Measurements from ENCODE around the gene SHROOM3. TPM values are rescaled to one million over a fixed set of nuclear protein-coding genes. Genes with fewer than 3 reads are reported as not detected.

Gene SHROOM3
- total and polyA plus RNA-seq, 2 of the 13 experiments (the other 11 are each of a cell fraction or from before 2014, with no cell fraction given) = 0.01 TPM; not detected in 1

DNA sequence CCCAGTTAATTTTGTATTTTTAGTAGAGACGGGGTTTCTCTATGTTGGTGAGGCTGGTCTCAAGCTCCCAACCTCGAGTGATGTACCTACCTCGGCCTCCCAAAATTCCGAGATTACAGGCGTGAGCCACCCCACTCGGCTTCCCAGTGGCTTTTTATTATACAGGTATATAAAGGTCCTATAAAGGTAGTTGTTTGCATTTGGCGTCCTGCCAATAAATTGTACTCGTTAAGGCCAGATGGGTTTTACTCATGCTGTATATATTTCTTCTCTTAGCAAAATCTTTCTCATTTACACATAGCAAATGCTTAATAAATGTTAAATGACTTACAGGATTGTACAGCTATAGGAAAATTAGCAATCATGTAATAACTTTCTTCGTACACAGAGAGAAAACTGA is 6.9 kb downstream of the SHROOM3 start:
- in situ Hi-C loops (cut with HindIII; ENCODE audit: extremely low pct_ligation_motif_present, low pct_unique_long_range_greater_than_20kb) (no loop called here), intact Hi-C loops (cut with micrococcal nuclease; ENCODE audit: unreplicated experiment) (no loop called here)
- Histone ChIP-seq H3K4me3 (replicated peaks in 1 of 3; ENCODE audit: insufficient read depth in 1 of 3, low read depth in 2 of 3, low read length in 3 of 3) (no peak overlapping the region), H2AFZ (ENCODE audit: low read length) (no peak overlapping the region), H3K9me3 (ENCODE audit: low read length) (no peaks in the 10 kb centered on the region), H3K27me3 (ENCODE audit: control insufficient read depth in 1 of 2, insufficient read depth in 2 of 2, low read length in 2 of 2) (no peaks in the 10 kb centered on the region), H3K36me3 (replicated peaks in 1 of 2; ENCODE audit: control insufficient read depth in 1 of 2, insufficient read depth in 2 of 2, low read length in 2 of 2) (no peaks in the 10 kb centered on the region), H3K27ac (ENCODE audit: extremely low read length, insufficient read depth, low read length) (no peak overlapping the region), H3K9ac (ENCODE audit: insufficient read depth, low read depth, low read length) (no peak overlapping the region), H3K4me1 (ENCODE audit: insufficient read depth, low read length) (no peaks in the 10 kb centered on the region), H3K79me2 (ENCODE audit: insufficient read depth, low read length) (no peaks in the 10 kb centered on the region), H4K20me1 (ENCODE audit: insufficient read depth, low read length) (no peaks in the 10 kb centered on the region), H3K4me2 (ENCODE audit: low read depth, low read length) (no peak overlapping the region)
- FAIRE-seq (no peak), ATAC-seq (no peak), DNase-seq (ENCODE audit: low spot score) (no peak)
- POLR2A ChIA-PET = no interaction called here
- CTCF ChIA-PET (ENCODE audit: low intra/inter-chr PET ratio, low total read pairs) = no interaction called here
- TF ChIP-seq ZNF850 (CRISPR knock-in tag; conservative IDR thresholded peaks at IDR 0.05) = no peak
- TF ChIP-seq LCORL (IDR thresholded peaks at IDR 0.05) = 0 out of 2 replicates have a peak, but pooled peaks have one; percentile 42
- TF ChIP-seq LCORL (CRISPR knock-in tag; IDR thresholded peaks at IDR 0.05) = no peak
- 27% methylated on average over 9 of the region's 9 CpGs for WGBS (ENCODE audit: low lambda C conversion rate)
- no TSS peak for BruUV-seq (replicated peaks)

DNA sequence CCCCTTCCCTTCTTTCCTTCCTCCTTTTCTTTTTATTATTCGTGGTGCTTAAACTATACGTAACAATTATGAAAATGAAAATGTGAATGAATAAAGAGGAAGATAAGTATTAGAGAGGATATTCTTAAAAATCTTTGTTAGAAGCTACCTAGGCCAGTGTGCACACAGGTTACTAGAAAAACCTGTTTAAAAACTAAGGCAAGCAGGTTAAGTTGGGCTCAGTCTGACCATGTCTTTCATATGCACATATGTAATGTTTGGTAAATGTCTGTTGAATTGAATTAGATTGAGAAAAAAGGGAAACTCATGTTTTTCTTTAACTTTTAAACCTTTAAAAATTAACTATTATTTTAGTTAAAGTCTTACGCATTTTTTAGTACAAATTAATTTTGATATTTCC is 7.8 kb downstream of the SHROOM3 start:
- no peak overlapping the region for H3K9ac ChIP-seq (ENCODE audit: insufficient read depth, low read depth, low read length)
- no peak overlapping the region for H2AFZ ChIP-seq (ENCODE audit: low read length)
- DNase-seq (ENCODE audit: low spot score) (no peak), FAIRE-seq (no peak), ATAC-seq (no peak)
- no peak overlapping the region for H3K4me2 ChIP-seq (ENCODE audit: low read depth, low read length)
- H4K20me1 ChIP-seq (ENCODE audit: insufficient read depth, low read length) = no peaks in the 10 kb centered on the region
- CTCF ChIA-PET (ENCODE audit: low intra/inter-chr PET ratio, low total read pairs) = no interaction called here
- no peaks in the 10 kb centered on the region for H3K27me3 ChIP-seq (ENCODE audit: control insufficient read depth in 1 of 2, insufficient read depth in 2 of 2, low read length in 2 of 2)
- H3K27ac ChIP-seq (ENCODE audit: extremely low read length, insufficient read depth, low read length) = no peak overlapping the region
- no TSS peak for BruUV-seq (replicated peaks)
- in situ Hi-C loops (cut with HindIII; ENCODE audit: extremely low pct_ligation_motif_present, low pct_unique_long_range_greater_than_20kb) = no loop called here
- intact Hi-C loops (cut with micrococcal nuclease; ENCODE audit: unreplicated experiment) = no loop called here
- no peak overlapping the region for H3K4me3 ChIP-seq (replicated peaks in 1 of 3; ENCODE audit: insufficient read depth in 1 of 3, low read depth in 2 of 3, low read length in 3 of 3)
- no peak for TF ChIP-seq ZFP37 (CRISPR knock-in tag; IDR thresholded peaks at IDR 0.05; ENCODE audit: borderline replicate concordance)
- no peak for TF ChIP-seq POLR2G (IDR thresholded peaks at IDR 0.05; ENCODE audit: low read depth, low read length)
- no peak for TF ChIP-seq ZFX (CRISPR knock-in tag; IDR thresholded peaks at IDR 0.05; ENCODE audit: low read depth)
- no peak for TF ChIP-seq ZNF619 (CRISPR knock-in tag; IDR thresholded peaks at IDR 0.05)
- no peak for TF ChIP-seq SMAD9 (CRISPR knock-in tag; IDR thresholded peaks at IDR 0.05)
- no peak for TF ChIP-seq ZSCAN30 (CRISPR knock-in tag; IDR thresholded peaks at IDR 0.05)
- no peak for TF ChIP-seq KLF6 (CRISPR knock-in tag; IDR thresholded peaks at IDR 0.05)
- no peak for TF ChIP-seq STAT5B (CRISPR knock-in tag; IDR thresholded peaks at IDR 0.05)
- TF ChIP-seq, protein P1, sequence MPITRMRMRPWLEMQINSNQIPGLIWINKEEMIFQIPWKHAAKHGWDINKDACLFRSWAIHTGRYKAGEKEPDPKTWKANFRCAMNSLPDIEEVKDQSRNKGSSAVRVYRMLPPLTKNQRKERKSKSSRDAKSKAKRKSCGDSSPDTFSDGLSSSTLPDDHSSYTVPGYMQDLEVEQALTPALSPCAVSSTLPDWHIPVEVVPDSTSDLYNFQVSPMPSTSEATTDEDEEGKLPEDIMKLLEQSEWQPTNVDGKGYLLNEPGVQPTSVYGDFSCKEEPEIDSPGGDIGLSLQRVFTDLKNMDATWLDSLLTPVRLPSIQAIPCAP (CRISPR knock-in tag; IDR thresholded peaks at IDR 0.05; ENCODE audit: low read depth) = no peak
- TF ChIP-seq ZNF468 (CRISPR knock-in tag; IDR thresholded peaks at IDR 0.05) = no peak
- no peak for TF ChIP-seq DNMT1 (CRISPR knock-in tag; IDR thresholded peaks at IDR 0.05)
- TF ChIP-seq POLR2AphosphoS5 (IDR thresholded peaks at IDR 0.05; ENCODE audit: low read depth, low read length) = no peak
- TF ChIP-seq GABPB1 (CRISPR knock-in tag; IDR thresholded peaks at IDR 0.05) = no peak
- TF ChIP-seq FIP1L1 (IDR thresholded peaks at IDR 0.05; ENCODE audit: borderline replicate concordance, insufficient read depth, low read depth, low read length) = no peak
- TF ChIP-seq ZNF577 (CRISPR knock-in tag; IDR thresholded peaks at IDR 0.05; ENCODE audit: borderline replicate concordance, low read depth) = no peak
- H3K4me1 ChIP-seq (ENCODE audit: insufficient read depth, low read length) = no peaks in the 10 kb centered on the region
- no peaks in the 10 kb centered on the region for H3K36me3 ChIP-seq (replicated peaks in 1 of 2; ENCODE audit: control insufficient read depth in 1 of 2, insufficient read depth in 2 of 2, low read length in 2 of 2)
- no peaks in the 10 kb centered on the region for H3K9me3 ChIP-seq (ENCODE audit: low read length)
- no peaks in the 10 kb centered on the region for H3K79me2 ChIP-seq (ENCODE audit: insufficient read depth, low read length)
- POLR2A ChIA-PET = no interaction called here
- 82% methylated on average over 3 of the region's 3 CpGs for WGBS (ENCODE audit: low lambda C conversion rate)

All from HepG2 (cell line).